HT1080 (cell line): Measurements from ENCODE around the gene GPC5. TPM values are rescaled to one million over a fixed set of nuclear protein-coding genes. Genes with fewer than 3 reads are reported as not detected.
A peak's percentile ranks its signal among the peaks of the same experiment; 100 is the strongest.
"Not testable (repeated sequence)": the region's sequence is repeated elsewhere in the genome, so short reads cannot be mapped to it uniquely, and the experiment has no call there.

ENCODE experiments used
- DNase-seq: peaks from one replicate; pipeline ENCODE4 v3.0.0-alpha.2; 2015; ENCODE audit warnings: low read depth
- total RNA-seq: library from RNA; depleted of rRNA; stranded (reverse); fragments of >200 nt; shearing (Covaris generic); gene quantifications from 2 replicates; pipeline ENCODE4 v1.2.3, GENCODE V29; 2014

GPC5 gene
- total RNA-seq, 1 experiment from 2014 or later: 0.14 TPM

DNA sequence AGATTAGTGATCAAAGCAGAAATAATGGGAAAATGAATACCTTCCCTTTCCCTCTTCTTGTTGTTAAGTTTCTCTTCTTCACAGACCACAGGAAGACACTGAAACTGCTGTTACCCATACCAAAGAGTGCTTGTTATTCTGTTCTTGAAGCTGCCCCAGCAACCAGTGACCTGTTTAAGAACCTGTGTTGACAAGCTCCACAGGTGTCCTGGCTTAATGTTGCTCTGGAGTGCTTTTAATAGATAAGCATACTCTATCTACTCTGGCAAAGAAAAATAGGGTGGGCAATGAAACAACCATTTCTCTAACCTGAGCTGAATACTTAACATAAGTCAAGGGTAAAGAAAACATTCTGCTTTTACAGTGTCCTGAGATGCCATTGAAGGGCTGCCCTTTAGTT, 1321.4 kb downstream of the GPC5 start:
- no peak for DNase-seq

DNA sequence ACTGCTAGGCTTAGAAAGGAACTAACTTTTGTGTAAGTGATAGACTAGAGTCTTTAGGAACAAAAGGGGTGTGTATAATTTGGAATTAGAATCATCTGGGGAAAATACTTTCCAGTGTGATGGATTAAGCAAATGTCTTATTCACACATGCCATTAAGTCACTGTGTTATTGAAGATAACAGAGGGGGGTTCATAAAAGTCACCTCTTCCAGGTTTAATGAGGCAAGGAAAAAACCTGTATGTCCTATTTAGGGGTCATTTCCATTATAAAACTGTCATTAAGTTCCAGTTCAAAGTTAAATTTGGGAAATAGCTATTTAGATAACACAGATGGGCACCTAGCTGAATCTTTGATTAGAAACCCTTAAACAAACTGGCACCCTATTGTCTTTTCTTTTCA, 1323.2 kb downstream of the GPC5 start:
- no peak for DNase-seq

DNA sequence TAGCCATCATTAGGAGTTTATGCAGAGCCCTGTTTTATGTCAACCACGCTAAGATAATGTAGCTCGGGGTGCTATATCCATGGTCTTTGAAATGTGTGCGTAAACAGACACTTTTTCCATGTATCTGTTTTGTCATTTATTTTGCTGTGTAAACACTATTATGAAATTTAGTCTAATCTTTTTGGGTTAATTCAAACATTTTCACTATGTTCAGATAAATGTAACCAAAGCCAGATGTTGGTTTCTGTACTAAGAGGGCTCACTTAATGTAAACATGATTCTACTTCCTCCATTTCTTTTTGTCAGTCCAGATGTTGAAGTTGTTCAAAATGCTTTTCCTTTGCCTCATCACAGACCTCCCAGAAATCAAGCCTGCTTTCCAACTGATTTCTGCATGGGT, 1328.7 kb downstream of the GPC5 start:
- DNase-seq: no peak

DNA sequence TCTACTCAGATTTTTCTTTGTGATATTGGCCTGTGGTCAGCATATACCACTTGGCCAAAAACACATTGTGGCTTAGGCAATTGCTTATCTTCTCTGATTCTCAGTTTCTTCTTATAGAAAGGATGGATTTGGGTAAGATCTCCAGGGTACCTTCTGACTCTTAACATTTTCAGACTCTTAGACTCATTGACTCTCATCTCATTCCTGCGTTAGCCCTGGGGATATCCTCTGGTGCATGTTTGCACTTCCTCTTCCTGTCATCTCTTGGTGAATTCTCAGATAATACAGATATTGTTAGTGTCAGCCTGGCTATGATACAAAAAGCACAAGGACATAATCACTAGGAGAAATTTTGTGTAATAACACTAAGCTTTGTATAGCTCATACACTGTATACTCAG, 1335.6 kb downstream of the GPC5 start:
- no peak for DNase-seq

DNA sequence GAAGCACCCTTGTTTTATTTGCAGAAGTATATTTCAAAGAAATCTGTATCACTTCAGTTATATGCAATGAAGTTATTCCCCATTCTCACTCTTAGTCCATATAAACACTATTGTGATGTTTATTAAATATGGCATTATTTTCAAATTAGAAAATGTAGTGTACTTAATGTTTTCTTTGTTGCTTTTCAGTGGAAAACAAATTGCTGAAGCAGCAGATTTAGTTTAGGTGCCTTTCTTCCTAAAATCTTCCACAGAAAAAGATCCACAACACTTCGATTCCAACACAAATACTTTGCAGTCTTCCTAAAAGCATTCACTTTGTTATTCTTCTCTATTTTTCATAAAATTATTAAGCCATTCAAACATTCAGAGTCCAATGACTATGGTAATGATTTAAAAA, 1336.1 kb downstream of the GPC5 start:
- no peak for DNase-seq

DNA sequence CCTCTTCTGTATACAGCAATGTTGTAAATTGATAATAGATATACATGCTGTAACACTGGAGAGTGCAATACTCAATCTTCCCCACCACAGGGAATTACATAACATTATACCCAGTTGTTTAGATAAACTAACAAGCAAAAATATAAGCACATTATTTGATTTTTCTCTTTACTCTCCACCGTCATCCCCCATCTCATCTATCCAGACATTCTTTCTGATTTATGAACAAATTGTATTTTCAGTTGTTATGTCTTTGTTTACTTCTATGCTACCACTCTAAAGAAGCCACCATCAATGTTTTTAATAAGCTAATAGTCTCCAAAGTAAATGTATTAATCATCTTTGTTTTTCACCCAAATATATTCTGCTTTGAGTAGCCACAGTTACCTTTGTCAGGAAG, 1337.5 kb downstream of the GPC5 start:
- no peak for DNase-seq

DNA sequence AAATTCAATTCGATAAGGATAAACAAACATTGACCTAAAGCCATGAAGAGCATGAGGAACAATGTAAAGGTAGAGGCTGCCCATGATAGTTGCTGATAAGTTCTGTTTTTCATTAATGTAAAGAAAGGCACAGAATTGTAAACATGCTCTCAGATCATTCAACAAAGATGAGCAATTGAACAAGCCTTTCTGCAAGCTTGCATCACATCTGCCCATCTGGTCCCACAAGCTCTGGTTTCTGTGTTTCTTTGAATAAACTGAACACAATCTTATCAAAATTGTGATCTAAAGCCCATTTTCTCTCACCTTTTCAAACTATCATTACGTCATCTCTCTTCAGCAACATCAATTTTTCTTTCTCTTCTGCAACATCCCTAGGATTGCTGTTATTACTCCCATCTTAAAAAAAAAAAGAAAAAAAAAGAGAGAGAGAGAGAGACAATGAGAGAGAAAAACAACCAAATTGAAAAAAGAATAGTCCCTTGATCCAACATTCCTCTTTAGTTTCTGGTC, 1340.9 kb downstream of the GPC5 start:
- DNase-seq: no peak

DNA sequence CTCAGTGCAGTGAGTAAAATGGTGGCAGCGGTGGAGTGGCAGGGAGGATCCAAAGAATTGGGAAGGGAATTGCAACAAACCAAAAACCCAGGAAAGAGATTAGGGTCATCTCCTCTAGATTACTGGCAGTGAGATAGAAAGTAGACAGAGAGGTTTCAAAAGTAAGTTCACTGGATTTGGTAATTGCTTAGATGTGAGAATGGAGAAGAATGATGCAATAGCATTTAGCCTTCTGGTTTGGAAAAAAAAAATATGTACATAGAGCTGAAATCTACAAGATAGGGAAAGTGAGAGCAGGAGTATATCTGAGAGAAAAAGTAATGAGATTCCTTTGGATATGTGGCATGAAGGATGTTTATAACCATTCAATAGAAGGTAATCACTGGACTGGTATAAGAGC, 1345.6 kb downstream of the GPC5 start:
- no peak for DNase-seq

DNA sequence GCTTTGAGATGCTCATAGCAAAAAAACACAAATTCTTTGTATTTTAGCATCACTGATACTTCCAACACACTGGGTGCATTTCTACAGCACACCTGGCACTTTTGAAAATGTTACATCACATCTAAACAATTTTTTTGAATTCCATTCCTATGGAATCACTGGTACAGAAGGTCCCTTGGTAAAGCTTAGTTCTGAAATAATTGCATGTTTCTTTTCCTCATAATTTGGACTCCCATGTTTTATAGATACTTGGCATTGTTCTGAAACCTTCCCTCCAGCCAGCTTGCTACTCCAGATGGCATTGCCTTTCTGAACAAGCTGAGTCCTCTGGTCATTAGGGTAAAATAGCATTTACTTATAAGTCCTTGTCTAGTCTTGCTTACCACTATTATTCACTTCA, 1346.8 kb downstream of the GPC5 start:
- peak; percentile 3 for DNase-seq

DNA sequence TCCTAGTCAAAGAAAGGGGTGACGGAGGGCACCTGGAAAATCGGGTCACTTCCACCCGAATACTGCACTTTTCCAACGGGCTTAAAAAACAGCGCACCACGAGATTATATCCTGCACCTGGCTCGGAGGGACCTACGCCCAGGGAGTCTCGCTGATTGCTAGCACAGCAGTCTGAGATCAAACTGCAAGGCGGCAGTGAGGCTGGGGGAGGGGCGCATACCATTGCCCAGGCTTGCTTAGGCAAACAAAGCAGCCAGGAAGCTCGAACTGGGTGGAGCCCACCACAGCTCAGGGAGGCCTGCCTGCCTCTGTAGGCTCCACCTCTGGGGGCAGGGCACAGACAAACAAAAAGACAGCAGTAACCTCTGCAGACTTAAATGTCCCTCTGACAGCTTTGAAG, 1354.3 kb downstream of the GPC5 start:
- not testable (repeated sequence) for DNase-seq

DNA sequence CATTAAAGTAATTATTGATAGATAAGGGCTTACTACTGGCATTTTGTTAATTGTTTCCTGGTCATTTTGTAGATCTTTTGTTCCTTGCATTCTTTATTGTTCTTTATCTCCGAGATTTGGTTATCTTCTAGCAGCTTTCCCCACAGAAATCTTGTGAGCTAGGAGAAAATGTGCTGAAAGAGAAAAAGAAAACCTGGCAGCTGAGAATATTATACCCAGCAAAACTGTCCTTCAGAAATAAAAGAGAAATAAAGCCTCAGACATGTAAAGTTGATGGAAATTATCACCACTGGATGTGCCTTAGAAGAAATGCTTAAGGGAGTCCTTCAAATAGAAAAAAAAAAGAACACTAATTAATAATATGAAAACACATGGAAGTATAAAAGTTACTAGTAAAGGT, 1363.3 kb downstream of the GPC5 start:
- DNase-seq: no peak

DNA sequence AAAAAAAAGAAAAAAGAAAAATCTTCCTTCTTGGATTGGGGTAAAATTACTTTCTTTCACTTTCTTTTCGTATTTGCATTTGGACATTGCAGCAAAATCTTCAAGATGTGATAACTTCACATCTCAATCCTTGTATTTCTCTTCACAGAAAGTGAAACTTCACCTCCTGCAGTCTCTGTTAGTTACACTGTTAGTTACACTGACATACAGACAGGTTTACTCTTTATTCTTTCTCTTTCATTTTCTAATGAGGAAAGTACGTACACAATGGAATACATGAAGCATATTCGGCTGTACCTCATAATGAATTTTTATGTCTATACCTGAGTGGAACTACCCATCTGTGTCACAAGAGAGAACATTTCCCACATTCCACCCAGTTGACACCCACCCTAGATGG, 1369.0 kb downstream of the GPC5 start:
- DNase-seq: no peak

DNA sequence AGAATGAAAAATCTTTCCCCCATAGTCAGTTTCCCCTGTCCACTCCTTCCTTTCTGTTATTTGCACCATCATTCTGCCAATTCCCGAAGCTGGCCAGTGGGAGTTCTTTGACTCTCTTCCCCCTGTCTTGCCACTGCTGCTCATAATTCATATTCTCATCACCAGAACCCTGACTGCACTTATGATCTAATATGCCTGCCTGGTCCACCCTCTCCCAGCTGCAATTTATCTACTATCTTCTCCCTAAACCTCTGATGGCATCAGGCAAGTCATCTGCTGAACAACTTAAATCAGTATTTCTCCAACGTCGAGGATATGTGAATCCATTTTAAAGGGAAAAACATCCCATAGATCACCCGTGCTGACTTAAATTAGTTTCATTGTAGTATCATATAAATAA, 1370.2 kb downstream of the GPC5 start:
- no peak for DNase-seq

DNA sequence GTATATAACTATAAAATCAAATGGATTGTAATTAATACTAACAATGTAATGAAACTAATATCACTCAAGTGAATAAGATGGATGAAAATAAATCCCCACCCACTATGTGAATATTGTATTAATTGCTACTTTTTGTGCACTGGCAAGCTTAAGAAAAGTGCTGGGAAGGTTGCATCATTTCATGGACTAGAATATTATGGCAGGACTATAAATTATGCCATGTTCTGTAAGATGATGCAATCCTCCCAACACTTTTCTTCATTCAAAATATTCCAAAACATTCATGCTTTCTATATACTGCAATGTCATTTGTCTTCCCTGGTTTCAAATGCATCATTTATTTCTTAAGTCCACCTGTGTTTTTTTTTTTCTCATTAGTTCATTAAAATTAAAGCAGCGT, 1370.6 kb downstream of the GPC5 start:
- DNase-seq: no peak

DNA sequence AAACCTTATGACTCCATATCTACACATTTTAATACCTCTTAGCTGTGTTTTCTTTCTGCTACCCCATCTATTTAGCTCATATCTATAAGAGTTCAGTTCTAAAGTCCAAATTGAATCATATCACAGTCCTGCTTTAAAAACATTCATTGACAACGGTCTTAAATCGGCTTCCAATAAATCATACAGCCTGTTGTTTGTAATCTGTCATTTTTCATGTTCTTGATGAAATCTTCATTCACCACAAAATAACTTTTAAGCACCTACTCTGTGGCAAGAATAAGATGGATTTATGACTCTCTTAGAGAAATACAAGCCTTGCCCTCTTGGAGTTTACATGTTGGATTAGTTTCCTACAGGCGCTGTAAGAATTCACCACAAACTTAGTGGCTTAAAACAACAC, 1377.2 kb downstream of the GPC5 start:
- no peak for DNase-seq

DNA sequence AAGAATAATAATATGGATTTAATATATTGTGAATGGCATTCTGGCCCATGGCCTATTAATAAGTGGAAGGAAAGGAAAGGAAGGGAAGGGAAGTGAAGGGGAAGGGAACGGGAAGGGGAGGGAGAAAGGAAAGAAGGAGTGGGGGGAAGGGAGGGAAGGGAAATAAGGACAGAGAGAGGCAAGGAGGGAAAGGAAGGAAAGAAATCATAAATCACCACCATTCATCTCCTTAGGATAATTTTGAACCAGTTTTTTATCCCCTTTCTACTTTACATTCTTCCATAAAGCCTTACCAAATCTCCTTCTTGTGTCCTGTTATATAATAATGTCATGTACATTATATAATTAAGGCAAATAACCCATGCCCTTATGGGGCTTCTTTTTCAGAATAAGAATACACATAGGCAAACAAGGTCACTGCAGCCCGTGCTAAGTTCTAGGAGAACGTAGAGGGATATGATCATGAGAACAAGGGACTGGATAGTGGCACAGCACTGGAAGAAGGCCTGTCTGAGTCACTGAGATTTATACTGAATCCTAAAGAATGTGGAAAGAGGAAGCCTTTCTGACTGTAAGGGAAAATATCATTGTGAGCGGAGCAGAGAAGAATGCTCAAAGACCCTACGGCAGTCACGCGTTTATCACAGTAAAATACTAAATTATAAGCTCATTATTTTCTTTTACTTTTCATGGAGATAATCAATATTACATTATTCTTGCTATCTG, 1383.7 kb downstream of the GPC5 start:
- DNase-seq: no peak

DNA sequence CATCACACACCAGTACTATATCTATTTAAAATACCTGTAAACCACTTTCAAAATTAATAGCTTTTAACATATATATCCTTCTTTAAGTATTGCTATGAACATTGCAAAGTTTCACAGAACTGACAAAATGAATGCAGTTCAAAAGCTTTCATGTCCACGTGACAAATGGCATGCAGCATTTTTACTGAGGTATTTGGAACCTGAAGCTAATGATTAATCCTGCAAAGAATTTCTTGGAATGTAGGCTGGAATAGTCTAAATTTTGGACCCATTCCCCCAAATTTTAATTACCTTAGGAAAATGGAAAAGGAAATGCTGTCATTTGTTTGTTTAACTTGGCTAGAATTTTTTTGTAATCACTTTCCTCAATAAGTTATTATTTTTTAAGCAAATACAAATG, 1404.4 kb downstream of the GPC5 start:
- DNase-seq: no peak

DNA sequence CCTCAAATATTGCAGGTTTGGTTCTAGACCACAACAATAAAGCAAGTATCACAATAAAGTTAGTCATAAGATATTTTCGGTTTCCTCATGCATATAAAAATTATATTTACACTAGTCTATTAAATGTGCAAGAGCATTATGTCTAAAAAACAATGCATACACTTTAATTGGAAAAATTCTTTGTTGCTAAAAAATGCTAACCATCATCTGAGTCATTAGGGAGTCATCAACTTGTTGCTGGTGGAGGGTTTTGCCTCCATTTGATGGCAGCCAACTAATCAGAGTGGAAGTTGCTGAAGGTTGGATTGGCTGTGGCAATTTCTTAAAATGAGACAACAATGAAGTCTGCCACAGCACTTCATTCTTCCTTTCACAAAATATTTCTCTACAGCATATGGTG, 1405.9 kb downstream of the GPC5 start:
- peak; percentile 64 for DNase-seq

DNA sequence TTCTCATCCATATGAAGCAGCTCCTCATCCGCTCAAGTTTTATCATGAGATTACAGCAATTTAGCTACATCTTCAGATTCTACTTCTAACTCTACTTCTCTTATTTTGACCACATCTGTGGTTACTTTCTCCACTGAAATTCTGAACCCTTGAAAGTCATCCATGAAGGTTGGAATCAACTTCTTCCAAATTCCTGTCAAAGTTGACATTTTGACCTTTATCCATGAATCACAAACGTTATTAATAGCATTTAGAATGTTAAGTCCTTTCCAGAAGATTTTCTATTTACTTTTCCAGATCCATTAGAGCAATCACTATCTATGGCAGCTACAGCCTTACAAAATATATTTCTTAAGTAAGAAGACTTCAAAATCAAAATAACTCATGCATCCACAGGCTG, 1406.5 kb downstream of the GPC5 start:
- DNase-seq: no peak

DNA sequence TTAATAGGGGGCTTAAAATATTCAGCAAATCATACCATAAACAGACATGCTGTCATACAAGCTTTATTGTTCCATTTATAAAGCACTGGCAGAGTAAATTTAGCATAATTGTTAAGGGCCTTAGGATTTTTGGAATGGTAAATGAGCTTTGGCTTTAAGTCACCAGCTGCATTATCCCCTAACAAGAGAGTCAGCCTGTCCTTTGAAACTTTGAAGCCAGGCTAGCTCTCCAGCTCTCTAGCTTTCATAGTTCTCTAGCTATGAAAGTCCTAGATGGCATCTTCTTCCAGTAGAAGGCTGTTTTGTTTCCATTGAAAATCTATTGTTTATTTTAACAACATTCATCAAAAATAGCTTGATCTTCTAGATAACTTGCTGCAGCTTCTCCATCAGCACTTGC, 1407.3 kb downstream of the GPC5 start:
- no peak for DNase-seq

DNA sequence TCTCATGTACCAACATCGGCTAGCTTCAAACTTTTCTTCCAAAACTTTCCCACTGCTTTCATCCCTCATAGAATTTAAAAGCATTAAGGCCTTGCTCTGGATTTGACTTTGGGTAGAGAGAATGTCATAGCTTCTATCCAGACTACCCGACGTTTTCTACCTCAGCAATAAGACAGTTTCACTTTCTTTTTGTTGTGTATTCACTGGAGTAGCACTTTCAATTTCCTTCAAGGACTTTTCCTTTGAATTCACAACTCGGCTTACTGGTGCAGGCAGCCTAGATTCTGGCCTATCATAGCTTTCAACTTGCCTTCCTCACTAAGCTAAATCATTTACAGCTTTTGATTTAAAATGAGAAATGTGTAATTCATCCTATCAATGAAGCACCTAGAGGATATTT, 1407.8 kb downstream of the GPC5 start:
- DNase-seq: peak; percentile 67

DNA sequence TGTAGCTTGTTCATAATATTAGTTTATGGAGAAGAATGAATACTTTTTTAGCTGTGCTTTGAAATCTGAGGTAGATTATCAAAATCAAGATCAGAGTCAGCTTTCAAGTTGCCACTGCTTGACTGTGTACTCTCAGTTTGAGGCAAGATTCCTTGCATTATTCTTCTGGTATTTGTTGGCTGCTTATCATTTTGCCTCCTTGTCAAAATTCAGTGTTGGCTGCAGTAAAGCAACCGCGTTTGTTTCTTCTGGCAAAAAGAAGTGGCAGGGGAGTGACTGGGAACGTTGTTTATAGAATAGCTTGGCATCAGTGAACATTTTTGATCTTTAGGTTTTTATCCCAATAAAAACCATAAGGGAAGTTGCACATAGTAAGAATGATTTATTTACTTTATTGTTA, 1408.9 kb downstream of the GPC5 start:
- no peak for DNase-seq

DNA sequence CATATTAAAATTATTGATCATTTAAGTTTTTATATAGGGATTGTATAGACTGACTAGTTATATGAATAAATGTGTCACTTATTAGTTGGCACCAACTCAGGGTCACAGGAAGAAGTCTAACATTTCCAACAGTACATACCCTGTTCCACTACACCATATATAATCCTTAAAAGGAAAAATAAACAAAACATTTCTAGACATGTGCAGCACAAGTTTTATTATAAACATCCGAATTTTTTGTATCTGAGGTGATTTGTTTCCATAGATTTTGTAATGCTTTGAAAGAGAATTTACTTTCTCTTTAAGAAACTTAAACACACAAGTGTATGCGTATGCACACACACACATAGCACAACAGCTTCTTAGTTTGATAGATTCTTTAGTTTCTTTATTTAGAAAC, 1409.5 kb downstream of the GPC5 start:
- DNase-seq: no peak

DNA sequence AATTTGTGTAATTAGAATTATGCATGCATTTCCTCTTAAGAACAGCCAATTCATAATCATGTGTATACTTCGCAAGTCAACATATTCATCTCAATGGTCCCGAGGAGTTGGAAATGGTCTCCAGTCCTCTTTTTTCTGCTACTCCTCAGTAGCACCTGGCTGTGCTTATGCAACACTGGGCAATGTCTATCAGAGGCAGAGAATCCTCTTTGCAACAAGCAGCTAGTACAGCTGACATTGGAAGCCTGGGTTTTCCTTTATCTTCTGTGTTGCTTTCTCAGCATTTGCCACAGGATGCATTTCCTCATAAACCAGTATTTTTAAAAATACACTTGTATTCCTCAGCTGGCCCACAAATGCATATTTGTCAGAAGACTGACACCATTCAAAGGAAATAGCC, 1422.9 kb downstream of the GPC5 start:
- DNase-seq: no peak
